Activated CD8-positive, alpha-beta memory T cell treated with anti-CD3 and anti-CD28 coated beads, Interleukin-2, amount 50 U/mL, for 48 hours (primary cell): ENCODE measurements around the gene SLC22A1.
"Not testable (repeated sequence)": the region's sequence is repeated elsewhere in the genome, so short reads cannot be mapped to it uniquely, and the experiment has no call there.

Source experiments
- DNase-seq: peaks from one replicate; pipeline ENCODE4 v3.0.0-alpha.2; 2020

Gene SLC22A1

GRCh38 chr6:160125105-160125504, 3.5 kb downstream of the SLC22A1 start:
- not testable (repeated sequence) for DNase-seq

DNA sequence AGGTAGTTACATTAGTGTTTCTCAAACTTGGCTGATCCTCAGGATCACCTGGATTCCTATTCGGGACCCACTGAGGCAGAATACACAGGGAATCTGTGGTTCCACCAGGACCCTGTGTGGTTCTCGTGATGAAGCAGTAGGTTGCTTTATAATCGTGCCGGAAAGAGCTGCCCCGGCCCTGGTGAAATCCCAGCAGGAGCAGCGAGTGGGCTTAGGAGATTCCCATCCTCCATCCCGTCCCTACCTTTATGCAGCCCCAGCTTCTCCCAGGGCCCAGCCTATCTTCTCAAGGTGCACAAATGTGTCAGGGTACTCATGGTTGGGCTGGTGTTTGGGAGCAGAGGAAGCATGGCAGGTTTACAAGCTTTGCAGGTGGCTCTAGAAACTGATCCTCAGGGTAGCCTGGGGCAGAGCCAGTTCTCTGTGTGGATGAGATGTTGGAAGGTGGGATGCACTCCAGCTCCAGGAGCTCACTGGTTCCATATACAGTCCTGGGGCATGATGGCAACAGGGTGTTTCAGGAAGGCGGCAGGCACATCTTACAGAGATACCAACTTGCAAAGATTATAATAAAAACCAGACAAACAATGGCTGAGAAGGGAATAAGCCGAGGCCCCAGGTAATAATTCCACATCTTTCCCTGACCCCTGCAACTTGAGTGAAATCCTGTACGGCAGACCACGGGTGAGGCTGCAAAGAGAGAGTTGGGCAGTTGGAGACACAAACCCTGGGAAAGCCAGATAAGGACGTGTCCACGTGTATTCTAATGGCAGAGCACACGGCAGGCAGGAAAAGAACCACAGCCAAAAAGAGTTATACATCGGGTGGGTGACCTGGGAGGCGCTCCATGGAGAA, 5.9 kb downstream of the SLC22A1 start:
- no peak for DNase-seq

- DNase-seq: no peak
Observed at GRCh38 chr6:160128125-160128683, 6.6 kb downstream of the SLC22A1 start.

DNA sequence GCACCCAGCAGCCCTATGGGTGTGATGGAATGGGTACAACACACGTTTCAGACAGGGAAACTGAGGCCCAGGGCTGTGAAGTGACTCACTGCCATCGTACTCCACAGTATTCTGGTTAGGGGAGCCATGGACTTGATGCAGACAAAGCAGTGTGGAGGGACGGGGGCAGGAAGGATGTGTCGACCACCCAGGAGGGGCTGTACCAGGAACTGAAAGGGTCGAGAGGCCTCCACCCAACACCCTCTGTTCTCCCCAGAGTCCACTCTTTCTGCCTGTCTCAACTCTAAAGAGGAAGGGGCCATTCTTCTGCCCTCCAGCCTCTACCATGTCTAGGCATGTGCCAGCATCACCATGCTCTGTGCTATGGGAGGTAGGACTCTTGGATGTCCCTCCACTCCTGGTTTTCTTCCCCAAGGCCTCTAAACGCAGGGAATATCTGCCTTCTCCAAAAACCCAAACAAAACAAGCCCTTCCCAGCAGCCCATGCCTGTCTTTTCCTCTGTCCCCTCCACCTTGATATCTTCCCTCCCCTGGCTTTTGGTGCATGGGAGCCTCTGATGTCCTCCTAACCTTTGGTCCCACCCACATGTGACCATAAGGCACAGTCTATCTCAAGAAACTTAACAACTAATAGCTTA, 7.4 kb downstream of the SLC22A1 start:
- DNase-seq: no peak

DNA sequence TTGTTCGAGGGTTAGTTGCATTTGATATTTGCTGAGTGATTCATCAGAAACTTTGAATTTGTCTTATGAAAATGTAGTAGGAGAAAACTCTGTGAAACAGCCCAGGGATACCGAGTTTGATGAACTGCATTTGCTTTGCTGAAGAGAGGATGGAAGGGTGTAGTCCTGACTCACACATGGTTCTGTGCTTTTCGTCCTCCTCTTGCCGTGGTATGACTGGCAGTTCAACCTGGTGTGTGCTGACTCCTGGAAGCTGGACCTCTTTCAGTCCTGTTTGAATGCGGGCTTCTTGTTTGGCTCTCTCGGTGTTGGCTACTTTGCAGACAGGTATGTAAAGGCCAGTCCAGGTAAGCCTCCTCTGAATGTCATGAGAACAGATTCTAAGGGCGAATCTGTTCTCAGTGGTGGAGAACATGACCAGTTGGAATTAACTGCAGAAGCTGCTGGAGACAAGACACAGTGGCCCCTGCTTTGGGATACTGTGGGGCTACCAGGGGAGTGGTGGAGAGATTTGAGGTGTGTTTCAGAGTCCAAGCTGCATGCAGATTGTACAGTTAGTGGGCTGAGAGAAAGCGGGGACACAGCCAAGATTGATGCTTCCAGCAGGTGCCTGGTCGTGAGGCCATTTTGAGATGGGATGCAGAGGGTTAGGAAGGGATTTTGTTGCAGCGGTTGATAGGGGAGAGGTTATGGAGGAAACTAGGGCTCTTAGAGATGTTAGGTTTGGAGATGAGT, 8.4 kb downstream of the SLC22A1 start:
- DNase-seq: no peak

DNA sequence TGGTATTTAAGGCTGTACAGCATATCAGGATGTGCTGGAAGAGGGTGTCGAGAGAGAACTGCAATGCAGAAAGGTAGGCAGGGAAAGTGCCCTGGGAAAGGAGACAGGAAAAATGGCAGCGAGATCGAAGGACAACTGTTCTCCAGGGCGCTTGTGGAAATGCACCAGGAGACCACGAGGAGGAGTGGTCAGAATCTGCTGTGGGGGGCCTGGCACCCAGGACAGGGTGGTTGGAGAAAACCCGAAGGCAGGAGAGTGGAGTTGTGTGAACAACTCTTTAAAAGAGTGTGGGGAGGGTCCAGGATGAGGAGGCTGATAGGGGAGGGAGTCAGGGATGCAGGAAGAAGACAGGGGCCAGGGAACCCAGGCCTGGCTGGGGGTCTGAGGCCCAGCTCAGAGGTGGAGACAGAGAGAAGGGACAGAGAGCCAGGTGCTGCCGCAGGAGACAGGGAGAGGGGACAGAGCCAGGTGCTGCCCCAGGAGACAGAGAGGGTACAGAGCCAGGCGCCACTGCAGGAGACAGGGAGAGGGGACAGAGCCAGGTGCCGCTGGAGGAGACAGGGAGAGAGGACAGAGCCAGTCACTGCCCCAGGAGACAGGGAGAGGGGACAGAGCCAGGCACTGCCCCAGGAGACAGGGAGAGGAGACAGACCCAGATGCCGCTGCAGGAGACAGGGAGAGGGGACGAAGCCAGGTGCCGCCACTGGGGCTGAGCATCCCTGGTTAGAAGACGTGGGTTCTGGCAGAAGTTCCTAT, 9.3 kb downstream of the SLC22A1 start:
- no peak for DNase-seq

DNA sequence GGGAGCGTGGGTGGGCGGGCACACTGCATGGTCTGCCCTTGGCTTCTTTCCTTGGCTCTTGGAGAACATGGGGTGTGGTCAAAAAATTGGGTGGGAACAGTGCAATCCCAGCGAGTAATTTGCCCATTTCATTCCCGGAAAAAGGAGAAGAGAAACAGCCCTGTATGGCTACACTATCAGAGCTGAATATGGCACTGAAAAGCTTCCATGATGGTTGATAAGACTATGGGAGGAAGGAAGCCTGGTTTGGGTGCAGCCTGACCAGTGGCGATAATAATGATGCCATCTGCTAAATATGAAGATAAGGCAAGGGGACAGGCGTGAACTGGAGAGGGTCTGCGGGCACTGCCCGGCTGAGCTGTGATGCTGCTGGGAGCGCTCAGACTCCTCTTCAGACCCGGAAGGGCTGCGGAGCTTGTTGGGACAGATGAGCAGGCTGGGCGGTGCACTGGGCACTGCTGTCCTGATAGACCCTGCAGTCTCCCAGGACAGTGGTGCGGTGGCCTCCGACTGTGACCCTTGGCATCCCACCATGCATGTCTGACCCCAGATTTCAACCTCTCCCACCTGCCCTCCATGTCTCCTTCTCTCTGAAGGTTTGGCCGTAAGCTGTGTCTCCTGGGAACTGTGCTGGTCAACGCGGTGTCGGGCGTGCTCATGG, 10.2 kb downstream of the SLC22A1 start:
- DNase-seq: no peak

DNA sequence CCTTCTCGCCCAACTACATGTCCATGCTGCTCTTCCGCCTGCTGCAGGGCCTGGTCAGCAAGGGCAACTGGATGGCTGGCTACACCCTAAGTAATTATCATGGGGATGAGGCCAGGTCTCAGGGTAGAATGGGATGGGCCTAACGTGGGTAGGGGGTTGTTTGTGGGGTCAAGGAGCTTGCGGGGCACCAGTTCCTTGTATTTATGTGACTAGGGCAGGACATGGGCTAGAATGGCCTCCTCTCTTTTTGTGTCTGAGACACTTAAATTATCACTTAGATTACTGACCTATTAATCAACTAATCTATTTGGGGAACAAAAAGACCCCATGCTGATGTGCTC, 10.7 kb downstream of the SLC22A1 start:
- DNase-seq: no peak

DNA sequence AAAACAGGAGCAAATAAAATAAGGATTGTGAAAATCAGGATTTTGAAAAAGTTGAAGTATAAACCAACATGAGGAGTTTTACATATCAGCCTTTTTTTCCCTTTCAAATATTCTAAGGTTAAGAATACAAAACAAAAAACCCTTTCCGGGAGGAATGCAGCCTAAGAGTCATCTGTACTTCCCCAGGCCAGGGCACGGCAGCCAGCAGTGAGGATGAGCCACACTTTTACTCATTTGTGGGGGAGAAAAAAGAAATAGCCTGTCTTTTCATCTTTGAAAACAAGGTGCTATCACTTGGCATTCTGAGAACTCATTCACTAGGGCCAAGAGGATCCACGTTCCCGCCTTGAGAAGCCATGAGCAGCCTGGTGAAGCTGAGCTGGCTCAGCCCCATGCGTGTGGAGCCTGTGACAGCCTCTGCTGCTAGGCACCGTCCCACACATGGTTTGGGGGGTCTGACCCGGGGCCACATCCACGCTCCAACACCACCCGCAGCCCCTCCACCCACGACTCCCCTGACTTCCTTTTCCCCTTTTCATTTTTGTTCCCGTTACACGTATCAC, 11.2 kb downstream of the SLC22A1 start:
- no peak for DNase-seq

DNA sequence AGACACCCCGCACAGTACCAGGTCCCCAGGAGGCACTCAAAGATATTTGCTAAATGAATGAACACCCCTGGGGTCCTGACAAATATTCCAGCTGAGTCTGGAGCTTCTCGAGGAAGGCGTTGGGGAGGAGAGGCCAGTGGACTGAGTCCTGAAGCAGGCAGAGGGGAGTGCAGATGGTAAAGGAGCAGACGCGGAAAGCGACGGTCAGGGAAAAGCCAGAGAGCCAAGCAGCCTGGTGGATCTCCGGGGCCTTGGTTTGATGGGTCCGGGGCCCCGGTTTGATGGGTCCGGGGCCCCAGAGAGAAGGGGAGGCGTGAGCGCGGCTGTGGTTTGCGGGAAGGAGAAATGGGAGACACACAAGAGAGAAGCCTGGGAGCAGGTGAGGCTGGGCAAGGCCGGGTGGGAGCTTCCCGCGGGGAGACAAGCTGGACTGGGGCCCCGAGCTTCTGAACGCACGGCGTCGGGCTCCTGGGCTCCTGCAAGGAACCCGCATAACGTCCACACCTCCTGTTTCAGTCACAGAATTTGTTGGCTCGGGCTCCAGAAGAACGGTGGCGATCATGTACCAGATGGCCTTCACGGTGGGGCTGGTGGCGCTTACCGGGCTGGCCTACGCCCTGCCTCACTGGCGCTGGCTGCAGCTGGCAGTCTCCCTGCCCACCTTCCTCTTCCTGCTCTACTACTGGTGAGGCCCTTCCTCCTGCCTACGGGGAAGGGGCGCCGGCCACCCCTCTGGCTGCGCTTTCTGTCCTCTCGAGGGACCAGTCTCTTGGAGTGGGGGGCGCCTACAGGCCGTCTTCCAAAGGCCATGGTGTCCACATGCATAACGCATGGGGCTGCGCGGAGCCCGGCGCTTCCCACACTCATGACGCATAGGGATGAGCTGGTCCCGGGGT, 12.1 kb downstream of the SLC22A1 start:
- DNase-seq: no peak

- DNase-seq: not testable (repeated sequence)
Observed at GRCh38 chr6:160134337-160134751, 12.7 kb downstream of the SLC22A1 start.

- no peak for DNase-seq
Observed at GRCh38 chr6:160134779-160135547, 13.3 kb downstream of the SLC22A1 start.

DNA sequence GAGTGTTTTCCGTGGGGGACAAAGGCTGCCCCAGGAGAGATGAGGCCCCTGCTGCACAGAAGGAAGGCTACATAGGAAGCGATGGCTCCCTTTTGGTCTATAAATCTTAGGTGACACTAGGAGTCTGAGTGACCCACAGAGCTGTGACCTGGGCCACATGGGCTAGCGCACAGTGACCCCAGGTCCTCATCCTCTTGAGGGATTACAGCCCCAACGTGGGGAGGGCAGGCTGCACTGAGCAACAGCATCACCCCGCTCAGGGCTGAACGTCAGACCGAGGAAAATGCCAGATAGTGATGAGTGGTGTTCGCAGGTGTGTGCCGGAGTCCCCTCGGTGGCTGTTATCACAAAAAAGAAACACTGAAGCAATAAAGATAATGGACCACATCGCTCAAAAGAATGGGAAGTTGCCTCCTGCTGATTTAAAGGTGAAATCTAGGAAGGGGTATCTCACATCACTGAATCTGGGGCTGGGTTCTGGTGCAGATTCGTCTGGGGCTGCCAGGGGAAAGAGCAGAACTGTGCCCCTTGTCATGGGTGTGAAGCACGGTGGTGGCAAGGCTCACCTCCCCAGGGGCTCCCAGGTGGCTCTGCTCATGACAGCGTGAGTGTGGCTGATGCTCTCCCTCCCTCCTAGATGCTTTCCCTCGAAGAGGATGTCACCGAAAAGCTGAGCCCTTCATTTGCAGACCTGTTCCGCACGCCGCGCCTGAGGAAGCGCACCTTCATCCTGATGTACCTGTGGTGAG, 14.5 kb downstream of the SLC22A1 start:
- no peak for DNase-seq

DNA sequence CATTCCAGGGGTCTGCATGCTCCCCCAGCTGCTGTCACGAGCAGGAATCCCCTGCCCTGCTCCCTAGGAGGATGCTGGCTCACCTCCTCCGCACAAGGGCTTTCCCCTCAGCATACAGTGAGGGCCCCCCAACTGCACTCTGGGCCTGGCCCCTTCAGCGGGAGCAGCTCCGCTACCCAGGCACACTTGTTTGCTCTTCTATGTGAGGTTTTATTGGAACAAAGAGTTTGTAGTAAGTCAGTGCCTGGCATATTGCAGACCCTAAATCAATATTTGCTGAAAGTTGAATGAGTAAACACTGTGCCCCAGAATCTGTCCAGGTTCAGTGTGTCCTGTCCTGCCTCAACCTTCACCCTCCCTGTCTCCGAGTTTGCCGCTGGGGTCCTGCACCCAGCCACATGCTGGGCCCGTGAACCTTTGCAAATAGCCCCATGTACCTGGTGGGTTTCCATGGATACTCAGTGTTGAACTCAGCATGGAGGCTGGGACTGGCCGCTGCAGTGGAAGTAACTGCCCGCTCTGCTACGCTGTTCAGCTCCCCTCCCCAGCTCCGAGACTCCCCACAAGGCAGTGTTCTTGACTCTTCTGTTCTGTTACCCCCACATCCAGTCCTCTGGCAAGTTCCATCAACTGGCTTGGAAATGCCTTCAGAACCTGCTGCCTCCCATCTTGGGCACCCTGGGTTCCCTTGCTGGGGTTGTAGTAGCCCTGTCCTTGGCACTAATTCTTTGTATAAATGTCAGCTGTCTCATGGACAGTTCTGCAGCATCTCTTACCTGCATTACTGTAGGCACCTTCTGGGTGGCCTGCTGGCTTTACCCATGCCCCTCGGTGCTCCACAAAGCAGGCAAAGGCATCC, 15.7 kb downstream of the SLC22A1 start:
- no peak for DNase-seq

- DNase-seq: peak; percentile 75
Observed at GRCh38 chr6:160137989-160138835, 16.6 kb downstream of the SLC22A1 start.

DNA sequence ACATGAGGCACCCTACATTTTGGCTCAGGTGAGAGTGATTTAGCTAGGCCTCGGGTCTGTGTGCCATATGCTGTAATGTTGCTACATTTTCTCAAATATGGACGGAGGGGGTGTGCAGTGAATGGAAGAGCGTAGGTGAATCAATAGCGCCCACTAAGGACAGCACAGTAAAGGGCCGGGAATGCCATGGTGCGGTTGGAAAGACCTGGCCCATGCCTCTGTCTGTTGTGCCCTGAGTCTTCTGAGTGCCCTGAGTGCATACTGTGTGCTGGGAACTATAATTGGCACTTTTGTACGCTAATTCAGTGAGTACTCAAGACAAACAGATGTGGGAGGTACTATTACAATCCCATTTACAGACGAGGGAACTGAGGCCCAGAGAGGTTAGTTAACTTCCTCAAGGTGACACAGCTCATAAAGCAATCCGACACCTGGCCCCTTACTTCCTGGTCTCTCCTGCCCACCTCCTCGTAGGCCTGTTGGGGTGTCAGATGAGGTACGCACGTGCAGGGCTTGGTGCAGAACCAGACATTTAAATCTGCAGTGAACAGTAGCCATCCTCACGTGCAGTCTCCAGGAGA, 17.3 kb downstream of the SLC22A1 start:
- DNase-seq: no peak

GRCh38 chr6:160139420-160139851, 17.8 kb downstream of the SLC22A1 start:
- no peak for DNase-seq
